22Rv1 (cell line): ENCODE results near the gene YAP1.

ENCODE experiments used
- H3K27ac ChIP-seq: fragments of 450-650 bp; 2 replicates; pipeline ENCODE4 v1.5.1; 2017
- CTCF ChIP-seq: fragments of 450-650 bp; IDR thresholded peaks from 2 replicates; pipeline ENCODE4 v1.5.1; 2017; ENCODE audit warnings: mild to moderate bottlenecking
- ZFX ChIP-seq: fragments of 450-650 bp; IDR thresholded peaks from 2 replicates; pipeline ENCODE4 v1.6.1; 2017; ENCODE audit warnings: antibody characterized with exemption, borderline replicate concordance

Gene YAP1

DNA sequence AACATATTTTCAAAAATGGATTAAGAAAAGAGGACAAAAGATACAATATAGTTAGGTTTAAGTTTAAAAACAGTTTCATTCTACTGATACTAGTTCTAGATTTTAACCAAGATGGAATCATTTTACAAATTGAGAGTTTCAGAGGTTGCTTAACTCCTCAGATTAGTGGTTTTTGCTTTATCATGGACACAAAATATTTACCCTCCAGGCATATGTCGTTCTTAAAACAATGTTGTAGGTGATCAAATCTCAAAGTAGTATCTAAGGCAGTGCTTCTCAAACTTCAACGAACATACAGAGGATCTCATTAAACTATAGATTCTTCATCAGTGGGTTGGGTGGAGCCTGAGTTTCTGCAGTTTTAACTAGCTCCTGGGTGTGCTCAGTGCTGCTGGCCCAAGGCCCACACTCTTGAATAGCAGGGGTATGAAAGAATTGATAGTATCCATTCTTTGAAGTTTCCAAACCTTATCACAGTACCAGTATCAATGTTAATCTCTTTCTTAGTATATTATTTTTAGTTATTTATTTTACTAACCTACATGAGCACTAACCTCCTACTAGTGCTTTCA, 48.0 kb downstream of the YAP1 start:
- TF ChIP-seq CTCF (no peak), ZFX (no peak)
- peak overlapping the region; percentile 48 for H3K27ac ChIP-seq

DNA sequence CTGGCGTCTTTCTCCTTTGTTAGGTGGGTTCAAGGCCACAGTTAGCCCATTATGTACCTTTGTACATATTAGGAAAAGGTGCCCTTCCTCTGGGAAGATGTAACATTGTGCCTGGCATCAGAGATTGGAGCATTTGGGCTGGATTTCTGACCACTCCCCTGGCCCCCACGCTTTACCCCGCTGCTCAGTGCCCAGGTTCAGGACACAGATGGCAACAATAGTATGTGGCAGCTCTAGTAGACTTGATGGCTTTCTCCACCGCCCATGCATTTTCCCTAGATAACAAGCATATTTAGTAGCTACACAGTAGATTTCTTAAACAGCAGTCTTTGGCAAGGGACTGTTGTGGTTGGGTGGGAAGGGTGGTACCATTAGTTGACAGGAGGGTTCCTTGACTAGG, 53.1 kb downstream of the YAP1 start:
- no peak overlapping the region for H3K27ac ChIP-seq
- no peak for TF ChIP-seq CTCF
- no peak for TF ChIP-seq ZFX

DNA sequence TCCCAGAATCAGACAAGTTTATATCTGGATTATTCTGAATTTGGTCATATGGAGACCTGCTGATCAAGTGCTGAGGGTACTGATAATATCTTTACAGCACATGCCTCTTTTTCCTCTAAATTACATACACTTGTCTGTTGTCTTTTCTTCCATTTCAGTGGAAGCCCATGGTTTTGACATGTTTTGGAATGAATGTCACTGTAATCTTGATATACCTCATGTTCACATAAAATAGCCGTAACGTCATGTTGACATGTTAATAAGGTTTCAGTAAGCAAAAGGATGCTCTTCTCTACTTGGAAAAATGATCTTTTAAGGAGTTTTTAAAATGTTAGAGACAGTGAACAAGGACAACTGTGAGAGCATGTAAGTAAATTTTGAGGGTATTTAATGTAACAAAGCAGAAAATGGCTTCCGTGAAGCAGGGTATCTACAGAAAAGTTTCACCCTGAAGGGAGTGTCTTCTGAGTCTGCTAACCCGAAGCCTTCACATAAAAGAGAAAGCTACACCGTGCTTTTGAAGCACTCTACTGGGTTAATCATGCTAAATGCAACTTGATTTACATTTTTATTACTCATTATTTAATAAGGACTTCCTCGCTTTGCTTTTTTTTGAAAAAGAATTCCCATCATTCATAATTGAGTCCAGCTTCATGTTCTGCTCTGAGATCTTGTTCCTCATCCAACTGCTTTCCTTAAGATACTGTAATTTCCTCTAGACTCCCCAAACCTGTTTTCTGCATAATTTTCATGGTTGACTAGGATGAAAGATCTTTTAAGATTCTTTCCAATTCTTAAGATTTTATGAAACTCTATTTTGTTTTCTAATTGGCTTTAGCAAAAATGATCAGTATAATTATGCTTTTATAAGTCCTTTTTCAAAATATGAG, 56.2 kb downstream of the YAP1 start:
- no peak overlapping the region for H3K27ac ChIP-seq
- no peak for TF ChIP-seq ZFX
- TF ChIP-seq CTCF, result no peak

DNA sequence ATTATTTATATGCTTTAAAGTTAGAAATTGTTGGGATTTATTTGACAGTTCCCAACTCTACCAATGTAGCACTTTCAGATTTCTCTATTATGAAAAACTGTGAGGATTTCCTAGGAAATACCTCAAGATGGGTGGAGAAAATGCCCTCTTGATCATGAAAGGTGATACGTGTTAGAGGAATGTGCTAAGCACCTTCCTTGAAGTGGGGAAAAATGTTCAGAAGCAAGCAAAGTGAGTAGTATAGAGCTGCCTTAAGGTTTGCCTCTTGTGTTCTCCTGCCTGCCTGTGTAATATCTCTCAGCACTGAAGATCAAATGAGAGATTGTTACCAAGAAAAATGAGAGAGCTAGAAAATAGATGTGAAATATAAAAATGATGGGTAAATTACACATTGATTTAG, 58.2 kb downstream of the YAP1 start:
- H3K27ac ChIP-seq, result no peak overlapping the region
- TF ChIP-seq CTCF, result no peak
- TF ChIP-seq ZFX, result no peak

- TF ChIP-seq ZFX (no peak), CTCF (no peak)
- H3K27ac ChIP-seq, result no peak overlapping the region
Measured at GRCh38 chr11:102171101-102171500, 60.9 kb downstream of the YAP1 start.

- TF ChIP-seq CTCF (no peak), ZFX (no peak)
- H3K27ac ChIP-seq, result no peak overlapping the region
Measured at GRCh38 chr11:102172127-102172848, 62.0 kb downstream of the YAP1 start.
